Measurements from ENCODE around the gene KRT86. TPM values are rescaled to one million over a fixed set of nuclear protein-coding genes. Genes with fewer than 3 reads are reported as not detected.

KRT86 gene
- total and polyA plus RNA-seq, 2 of the 8 experiments (the other 6 are each of a cell fraction or from before 2014, with no cell fraction given) = 0.12 TPM; not detected in 1

GRCh38 chr12:52346593-52346992 is 72.1 kb downstream of the KRT86 start (continued):
- TF ChIP-seq NANOG (IDR thresholded peaks at IDR 0.05; ENCODE audit: insufficient read depth, low read depth, low read length, poor library complexity, severe bottlenecking) = no peak
- TF ChIP-seq CEBPB (IDR thresholded peaks at IDR 0.05; ENCODE audit: low read depth, low read length) = no peak
